ENCODE measurements around the gene ANK3.

GRCh38 chr10:60315311-60315710 lies 74.4 kb downstream of the ANK3 start:
- TF ChIP-seq CTCF (IDR thresholded peaks at IDR 0.05) (no peak), POLR2A (IDR thresholded peaks at IDR 0.05) (no peak)

Data from breast epithelium (tissue), 3 donors.